Measurements from ENCODE around the gene IFT43.

The IFT43 gene

DNA sequence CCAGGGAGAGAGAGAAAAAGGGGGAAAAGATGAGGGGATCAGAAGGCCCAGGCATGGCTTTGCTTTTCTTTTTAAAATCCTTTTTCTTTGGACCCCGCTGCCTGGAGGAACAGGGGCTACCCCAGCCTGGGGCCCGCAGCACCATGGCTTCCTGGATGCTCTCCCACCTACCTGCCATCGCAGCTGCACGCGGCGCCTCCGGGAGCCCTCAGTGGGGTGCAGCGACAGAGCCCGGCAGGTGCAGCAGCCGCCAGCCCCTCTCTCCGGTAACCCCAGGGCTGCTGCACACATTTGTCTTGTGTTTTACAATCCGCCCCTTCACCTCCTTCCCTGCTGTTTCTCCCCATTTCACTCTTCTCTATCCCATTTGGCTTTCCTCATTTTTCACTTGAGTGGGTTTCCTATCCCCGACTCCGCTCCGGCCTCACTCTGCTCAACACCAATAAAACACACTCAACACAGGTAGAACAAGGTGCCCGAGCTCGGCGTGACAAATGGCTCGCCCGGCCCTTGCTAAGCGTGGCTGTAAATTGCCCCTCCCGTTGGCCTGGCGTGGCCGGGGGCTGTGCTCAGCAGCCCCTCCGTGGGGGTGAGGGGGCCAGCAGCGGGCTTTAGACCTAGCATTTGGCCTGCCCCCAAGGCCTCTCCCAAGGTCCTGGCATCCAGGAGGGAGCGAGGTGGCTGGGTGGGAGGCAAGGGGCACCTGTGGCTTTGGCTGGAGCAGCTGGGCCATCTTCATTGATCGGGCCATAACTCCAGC lies 113.5 kb downstream of the IFT43 start:
- Histone ChIP-seq H3K9me3 (ENCODE audit: control insufficient read depth in 5 of 5, low read length in 5 of 5) (no peaks in the 10 kb centered on the region), H3K4me3 (ENCODE audit: low read depth in 1 of 5, low read length in 5 of 5) (no peak overlapping the region), H3K27me3 (ENCODE audit: control insufficient read depth in 5 of 5, insufficient read depth in 4 of 5, low read length in 5 of 5) (peaks cover 0 to 26% (median 3%) of the 10 kb centered on the region in 5 donors), H3K36me3 (ENCODE audit: control insufficient read depth in 5 of 5, insufficient read depth in 5 of 5, low read length in 5 of 5) (no peaks in the 10 kb centered on the region), H3K4me1 (ENCODE audit: control insufficient read depth in 5 of 5, insufficient read depth in 5 of 5, low read length in 5 of 5) (no peaks in the 10 kb centered on the region), H3K9ac (ENCODE audit: low read length in 5 of 5) (no peak overlapping the region), H3K27ac (ENCODE audit: low read depth, low read length) (no peak overlapping the region)

DNA sequence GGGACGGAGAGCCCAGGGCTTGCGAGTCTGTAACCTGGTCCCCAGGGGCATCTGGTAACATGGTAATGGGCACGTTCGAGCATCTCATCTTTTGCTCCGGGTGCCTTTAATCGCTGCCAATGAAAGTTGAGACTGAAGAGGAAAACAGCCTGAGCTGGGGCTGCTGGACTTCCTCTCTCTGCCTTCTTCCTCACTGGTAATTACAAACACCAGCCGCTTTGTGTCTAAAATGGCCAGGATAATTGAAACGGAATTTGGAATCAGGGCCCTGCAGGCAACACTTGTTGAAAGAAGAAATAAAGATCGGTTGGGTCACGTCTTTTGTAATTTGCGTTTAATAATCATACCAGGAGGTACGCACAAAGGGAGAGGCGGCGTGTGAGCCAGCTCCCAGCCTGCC lies 114.7 kb downstream of the IFT43 start:
- Histone ChIP-seq H3K9ac (ENCODE audit: low read length in 5 of 5) (no peak overlapping the region), H3K27me3 (ENCODE audit: control insufficient read depth in 5 of 5, insufficient read depth in 4 of 5, low read length in 5 of 5) (peaks cover 0 to 26% (median 4%) of the 10 kb centered on the region in 5 donors), H3K4me1 (ENCODE audit: control insufficient read depth in 5 of 5, insufficient read depth in 5 of 5, low read length in 5 of 5) (no peaks in the 10 kb centered on the region), H3K4me3 (ENCODE audit: low read depth in 1 of 5, low read length in 5 of 5) (no peak overlapping the region), H3K9me3 (ENCODE audit: control insufficient read depth in 5 of 5, low read length in 5 of 5) (no peaks in the 10 kb centered on the region), H3K36me3 (ENCODE audit: control insufficient read depth in 5 of 5, insufficient read depth in 5 of 5, low read length in 5 of 5) (no peaks in the 10 kb centered on the region), H3K27ac (ENCODE audit: low read depth, low read length) (no peak overlapping the region)

DNA sequence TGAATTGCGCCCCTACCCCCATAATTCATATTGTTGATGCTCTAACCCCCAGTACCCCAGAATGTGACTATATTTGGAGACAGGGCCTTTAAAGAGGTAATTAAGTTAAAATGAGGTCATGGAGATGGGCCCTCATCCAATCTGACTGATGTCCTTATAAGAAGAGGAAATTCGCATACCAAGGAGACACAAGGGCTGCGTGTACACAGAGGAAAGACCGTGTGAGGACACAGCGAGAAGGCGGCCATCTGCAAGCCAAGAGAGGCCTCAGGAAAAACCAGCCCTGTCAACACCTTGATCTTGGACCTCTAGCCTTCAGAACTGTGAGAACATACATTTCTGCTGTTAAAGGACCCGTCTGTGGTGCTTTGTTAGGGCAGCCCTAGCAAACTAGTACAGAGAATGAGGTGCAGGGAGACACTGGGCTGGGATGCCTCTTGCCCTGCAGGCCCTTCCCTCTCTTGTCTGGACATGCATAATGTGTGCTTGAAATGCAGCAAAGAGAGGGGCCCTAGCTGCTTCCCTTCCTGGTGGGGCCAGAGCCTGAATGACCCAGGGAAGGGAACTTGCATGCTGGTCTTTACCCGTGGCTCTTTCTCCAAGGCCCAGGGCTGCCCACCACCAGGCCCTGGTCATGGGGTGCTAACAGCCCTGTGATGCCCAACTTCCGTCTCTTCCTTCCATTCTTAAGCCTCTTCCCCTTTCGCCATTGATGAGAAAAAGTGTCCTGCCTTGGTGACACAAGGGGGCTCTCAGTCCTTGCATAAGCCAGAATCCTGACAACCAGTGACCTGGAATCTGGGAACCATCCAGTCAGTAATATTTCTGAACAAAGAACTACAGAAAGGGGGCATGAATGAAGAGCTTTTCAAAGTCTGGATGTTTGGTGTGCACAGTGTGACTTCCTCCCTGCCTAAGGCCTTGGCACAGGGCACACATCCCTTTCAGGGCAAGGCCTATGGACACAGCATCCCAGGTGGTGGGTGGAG lies 116.1 kb downstream of the IFT43 start:
- Histone ChIP-seq H3K27me3 (ENCODE audit: control insufficient read depth in 5 of 5, insufficient read depth in 4 of 5, low read length in 5 of 5) (peaks cover 0 to 27% (median 6%) of the 10 kb centered on the region in 5 donors), H3K9me3 (ENCODE audit: control insufficient read depth in 5 of 5, low read length in 5 of 5) (no peaks in the 10 kb centered on the region), H3K27ac (ENCODE audit: low read depth, low read length) (no peak overlapping the region), H3K4me1 (ENCODE audit: control insufficient read depth in 5 of 5, insufficient read depth in 5 of 5, low read length in 5 of 5) (no peaks in the 10 kb centered on the region), H3K9ac (ENCODE audit: low read length in 5 of 5) (no peak overlapping the region), H3K4me3 (ENCODE audit: low read depth in 1 of 5, low read length in 5 of 5) (no peak overlapping the region), H3K36me3 (ENCODE audit: control insufficient read depth in 5 of 5, insufficient read depth in 5 of 5, low read length in 5 of 5) (no peaks in the 10 kb centered on the region)

DNA sequence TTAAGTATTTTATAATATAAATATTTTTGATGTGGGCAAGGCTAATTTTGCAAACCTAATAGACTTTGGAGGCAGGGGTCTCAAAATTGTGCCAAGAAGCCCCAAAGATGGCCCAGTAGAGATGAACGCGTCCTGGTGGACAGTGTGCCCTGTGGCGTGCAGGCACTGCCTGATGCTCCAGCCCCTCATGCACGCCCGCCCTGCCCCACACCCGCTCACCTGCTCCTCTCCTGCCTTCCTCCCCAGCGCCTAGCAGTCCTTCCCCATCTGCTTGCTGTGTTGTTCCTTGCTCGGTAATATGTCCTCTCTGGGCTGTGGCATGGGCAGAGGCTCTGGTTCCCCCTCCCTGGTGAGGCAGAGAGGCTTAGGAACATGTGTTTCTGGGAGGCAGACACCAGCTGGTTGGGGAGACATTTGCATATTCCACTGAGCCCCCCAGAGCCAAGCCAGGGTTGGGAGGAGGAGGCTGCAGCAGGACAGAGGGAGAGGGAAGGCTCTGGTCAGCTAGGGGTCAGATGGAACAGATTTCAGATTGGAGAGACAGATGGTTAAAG lies 119.3 kb downstream of the IFT43 start:
- Histone ChIP-seq H3K4me1 (ENCODE audit: control insufficient read depth in 5 of 5, insufficient read depth in 5 of 5, low read length in 5 of 5) (no peaks in the 10 kb centered on the region), H3K9ac (ENCODE audit: low read length in 5 of 5) (no peak overlapping the region), H3K27me3 (ENCODE audit: control insufficient read depth in 5 of 5, insufficient read depth in 4 of 5, low read length in 5 of 5) (peaks cover 0 to 20% (median 6%) of the 10 kb centered on the region in 5 donors), H3K4me3 (ENCODE audit: low read depth in 1 of 5, low read length in 5 of 5) (no peak overlapping the region), H3K27ac (ENCODE audit: low read depth, low read length) (no peak overlapping the region), H3K36me3 (ENCODE audit: control insufficient read depth in 5 of 5, insufficient read depth in 5 of 5, low read length in 5 of 5) (no peaks in the 10 kb centered on the region), H3K9me3 (ENCODE audit: control insufficient read depth in 5 of 5, low read length in 5 of 5) (no peaks in the 10 kb centered on the region)

DNA sequence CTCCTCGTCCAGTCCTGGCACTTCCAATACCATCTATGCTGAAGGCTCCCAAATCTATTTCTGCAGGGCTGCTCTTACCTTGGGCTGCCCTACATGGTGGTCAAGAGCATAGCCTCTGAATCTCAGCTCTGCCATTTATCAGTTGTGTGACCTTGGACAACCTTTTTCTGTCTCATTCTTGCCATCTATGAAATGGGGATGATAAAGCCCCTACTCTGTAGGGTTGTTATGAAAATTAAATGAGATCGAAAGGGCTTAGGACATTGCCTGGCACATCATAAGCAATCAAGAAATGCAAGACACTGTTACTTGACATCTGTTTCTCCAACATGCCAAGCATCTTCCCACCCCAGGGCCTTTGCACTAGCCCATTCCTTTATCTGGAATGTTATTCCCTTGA lies 120.6 kb downstream of the IFT43 start:
- no peak overlapping the region for H3K4me3 ChIP-seq (ENCODE audit: low read depth in 1 of 5, low read length in 5 of 5)
- H3K27ac ChIP-seq (ENCODE audit: low read depth, low read length): no peak overlapping the region
- no peaks in the 10 kb centered on the region for H3K4me1 ChIP-seq (ENCODE audit: control insufficient read depth in 5 of 5, insufficient read depth in 5 of 5, low read length in 5 of 5)
- H3K36me3 ChIP-seq (ENCODE audit: control insufficient read depth in 5 of 5, insufficient read depth in 5 of 5, low read length in 5 of 5): no peaks in the 10 kb centered on the region
- H3K27me3 ChIP-seq (ENCODE audit: control insufficient read depth in 5 of 5, insufficient read depth in 4 of 5, low read length in 5 of 5): peaks cover 0 to 11% (median 4%) of the 10 kb centered on the region in 5 donors
- H3K9ac ChIP-seq (ENCODE audit: low read length in 5 of 5): no peak overlapping the region
- H3K9me3 ChIP-seq (ENCODE audit: control insufficient read depth in 5 of 5, low read length in 5 of 5): no peaks in the 10 kb centered on the region

DNA sequence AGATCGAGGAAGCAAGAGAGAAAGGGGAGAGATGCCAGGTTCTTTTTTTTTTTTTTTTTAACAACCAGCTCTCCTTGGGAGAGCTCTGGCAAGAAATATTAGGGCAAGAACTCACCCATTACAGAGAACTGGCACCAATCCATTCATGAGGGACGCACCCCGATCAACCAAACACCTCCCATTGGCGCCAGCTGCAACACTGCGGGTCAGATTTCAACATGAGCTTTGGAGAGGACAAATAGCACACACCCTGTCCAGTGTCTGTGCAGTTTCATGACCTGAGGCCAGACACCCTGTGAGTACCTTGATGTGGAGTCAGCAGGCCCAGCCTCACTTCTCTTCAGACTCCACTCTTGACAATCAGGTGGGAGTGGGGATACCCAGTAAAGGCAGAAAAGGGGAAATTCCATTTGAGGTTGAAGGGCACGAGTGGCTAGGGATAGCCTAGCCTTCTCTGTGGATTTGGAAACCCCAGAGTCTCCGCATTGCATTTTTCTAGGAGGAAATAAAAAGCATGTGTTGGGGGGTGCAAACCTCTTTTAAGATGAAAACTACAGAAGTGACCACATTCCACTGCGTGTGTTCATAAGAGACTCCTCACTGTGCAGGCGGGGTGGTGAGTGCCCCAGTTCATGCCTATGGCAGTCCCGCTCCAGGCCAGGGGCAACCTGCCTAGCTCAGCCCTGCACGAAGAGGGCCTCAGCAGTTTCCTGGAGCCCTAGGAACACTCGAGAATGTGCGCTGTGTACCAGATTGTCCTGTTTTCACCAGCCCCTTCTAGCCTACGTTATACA lies 123.7 kb downstream of the IFT43 start:
- Histone ChIP-seq H3K4me3 (ENCODE audit: low read depth in 1 of 5, low read length in 5 of 5) (no peak overlapping the region), H3K9me3 (ENCODE audit: control insufficient read depth in 5 of 5, low read length in 5 of 5) (no peaks in the 10 kb centered on the region), H3K27ac (ENCODE audit: low read depth, low read length) (no peak overlapping the region), H3K9ac (ENCODE audit: low read length in 5 of 5) (no peak overlapping the region), H3K36me3 (ENCODE audit: control insufficient read depth in 5 of 5, insufficient read depth in 5 of 5, low read length in 5 of 5) (no peaks in the 10 kb centered on the region), H3K4me1 (ENCODE audit: control insufficient read depth in 5 of 5, insufficient read depth in 5 of 5, low read length in 5 of 5) (no peaks in the 10 kb centered on the region), H3K27me3 (ENCODE audit: control insufficient read depth in 5 of 5, insufficient read depth in 4 of 5, low read length in 5 of 5) (peaks cover 0 to 16% (median 9%) of the 10 kb centered on the region in 5 donors)

DNA sequence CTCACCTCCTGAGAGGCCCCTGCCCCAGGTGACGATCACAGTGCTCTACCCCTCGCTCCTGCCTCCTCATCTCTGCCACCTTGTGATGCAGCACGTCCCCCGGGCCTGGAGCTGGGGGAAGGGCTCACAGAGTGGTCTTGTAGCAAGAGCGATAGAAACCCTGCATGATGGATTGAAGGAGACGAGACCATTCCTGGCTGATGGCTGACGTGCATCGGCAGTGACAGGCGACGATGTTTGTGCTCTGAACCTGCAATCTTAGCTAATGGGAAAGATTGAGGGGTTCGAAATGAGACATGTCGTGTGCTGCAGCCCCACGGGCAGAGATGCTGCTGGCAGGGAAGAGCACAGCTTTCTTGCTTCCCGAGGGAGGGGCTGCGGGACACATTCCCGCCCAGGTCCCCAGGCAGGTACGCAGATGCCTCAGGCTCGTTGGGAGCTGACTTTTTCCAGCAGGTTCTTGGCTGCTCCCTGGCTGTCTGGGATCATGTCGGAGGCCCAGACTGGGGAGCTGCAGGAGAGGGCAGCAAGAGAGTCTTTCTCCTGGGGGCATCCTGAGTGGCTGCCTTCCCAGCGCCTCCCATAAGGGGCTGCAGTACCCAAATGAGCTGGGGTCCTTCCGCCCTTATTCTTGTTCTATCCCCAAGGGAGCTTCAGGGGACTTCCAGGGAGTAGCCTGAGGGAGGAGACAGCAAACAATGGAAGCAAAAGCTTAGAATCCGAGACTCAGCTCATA lies 127.5 kb downstream of the IFT43 start:
- Histone ChIP-seq H3K36me3 (ENCODE audit: control insufficient read depth in 5 of 5, insufficient read depth in 5 of 5, low read length in 5 of 5) (no peaks in the 10 kb centered on the region), H3K27me3 (ENCODE audit: control insufficient read depth in 5 of 5, insufficient read depth in 4 of 5, low read length in 5 of 5) (peaks cover 0 to 13% (median 7%) of the 10 kb centered on the region in 5 donors), H3K4me1 (ENCODE audit: control insufficient read depth in 5 of 5, insufficient read depth in 5 of 5, low read length in 5 of 5) (no peaks in the 10 kb centered on the region), H3K27ac (ENCODE audit: low read depth, low read length) (no peak overlapping the region), H3K9me3 (ENCODE audit: control insufficient read depth in 5 of 5, low read length in 5 of 5) (peaks cover 0 to 3% (median 0%) of the 10 kb centered on the region in 5 donors), H3K9ac (ENCODE audit: low read length in 5 of 5) (no peak overlapping the region), H3K4me3 (ENCODE audit: low read depth in 1 of 5, low read length in 5 of 5) (no peak overlapping the region)

DNA sequence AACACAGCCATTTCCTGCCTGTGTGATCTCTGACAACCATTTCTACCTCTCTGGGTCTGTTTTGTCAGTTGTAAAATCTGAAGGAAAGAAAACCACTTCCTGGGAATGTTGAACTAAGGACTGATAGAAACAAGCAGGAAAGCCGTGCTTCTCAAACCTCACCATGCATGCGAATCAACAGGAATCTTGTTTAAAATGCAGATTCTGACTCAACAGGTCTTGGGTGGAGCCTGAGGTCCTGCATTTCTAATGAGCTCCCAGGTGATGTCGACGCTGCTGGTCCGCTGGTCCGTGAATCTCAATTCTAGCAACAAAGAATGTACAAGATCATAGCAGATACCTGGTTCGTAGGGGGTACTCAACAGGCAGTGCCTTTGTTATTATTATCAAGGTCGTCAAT lies 128.1 kb downstream of the IFT43 start:
- H3K27ac ChIP-seq (ENCODE audit: low read depth, low read length): no peak overlapping the region
- no peak overlapping the region for H3K4me3 ChIP-seq (ENCODE audit: low read depth in 1 of 5, low read length in 5 of 5)
- peaks cover 0 to 3% (median 0%) of the 10 kb centered on the region in 5 donors for H3K9me3 ChIP-seq (ENCODE audit: control insufficient read depth in 5 of 5, low read length in 5 of 5)
- peaks cover 0 to 13% (median 7%) of the 10 kb centered on the region in 5 donors for H3K27me3 ChIP-seq (ENCODE audit: control insufficient read depth in 5 of 5, insufficient read depth in 4 of 5, low read length in 5 of 5)
- H3K9ac ChIP-seq (ENCODE audit: low read length in 5 of 5): no peak overlapping the region
- H3K36me3 ChIP-seq (ENCODE audit: control insufficient read depth in 5 of 5, insufficient read depth in 5 of 5, low read length in 5 of 5): no peaks in the 10 kb centered on the region
- H3K4me1 ChIP-seq (ENCODE audit: control insufficient read depth in 5 of 5, insufficient read depth in 5 of 5, low read length in 5 of 5): no peaks in the 10 kb centered on the region

DNA sequence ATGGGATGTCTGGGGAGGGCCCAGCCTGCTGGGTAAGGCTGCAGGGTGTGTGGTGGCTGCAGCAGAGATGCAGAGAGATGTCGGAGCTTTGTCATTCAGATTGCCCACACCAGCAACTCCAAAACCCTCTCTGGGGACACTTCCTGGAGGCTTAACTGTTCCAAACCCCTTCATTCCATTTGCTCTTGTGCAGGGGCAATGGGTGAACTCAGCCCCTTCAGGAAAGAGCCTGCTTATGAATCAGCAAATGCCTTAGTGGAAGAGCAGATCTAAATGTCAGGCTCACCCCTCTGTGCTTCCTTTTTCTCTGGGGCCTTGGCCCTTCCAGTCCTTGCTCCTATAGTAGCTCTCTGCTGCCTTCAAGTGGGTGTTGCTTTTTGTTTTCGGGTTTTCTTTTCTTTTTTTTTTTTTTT lies 129.5 kb downstream of the IFT43 start:
- Histone ChIP-seq H3K4me1 (ENCODE audit: control insufficient read depth in 5 of 5, insufficient read depth in 5 of 5, low read length in 5 of 5) (no peaks in the 10 kb centered on the region), H3K4me3 (ENCODE audit: low read depth in 1 of 5, low read length in 5 of 5) (no peak overlapping the region), H3K9me3 (ENCODE audit: control insufficient read depth in 5 of 5, low read length in 5 of 5) (peaks cover 0 to 3% (median 0%) of the 10 kb centered on the region in 5 donors), H3K27me3 (ENCODE audit: control insufficient read depth in 5 of 5, insufficient read depth in 4 of 5, low read length in 5 of 5) (peaks cover 0 to 13% (median 7%) of the 10 kb centered on the region in 5 donors), H3K36me3 (ENCODE audit: control insufficient read depth in 5 of 5, insufficient read depth in 5 of 5, low read length in 5 of 5) (no peaks in the 10 kb centered on the region), H3K27ac (ENCODE audit: low read depth, low read length) (no peak overlapping the region), H3K9ac (ENCODE audit: low read length in 5 of 5) (no peak overlapping the region)
